ENCODE data around the gene PRKAA1.
A peak's percentile ranks its signal among the peaks of the same experiment; 100 is the strongest.

The PRKAA1 gene

GRCh38 chr5:40798012-40798800 is at the start of gene PRKAA1:
Gene PRKAA1 (minus strand): TSS chr5:40798374. CDS start chr5:40798189, 185 bp downstream.
- peak; percentile 91 for DNase-seq

DNA sequence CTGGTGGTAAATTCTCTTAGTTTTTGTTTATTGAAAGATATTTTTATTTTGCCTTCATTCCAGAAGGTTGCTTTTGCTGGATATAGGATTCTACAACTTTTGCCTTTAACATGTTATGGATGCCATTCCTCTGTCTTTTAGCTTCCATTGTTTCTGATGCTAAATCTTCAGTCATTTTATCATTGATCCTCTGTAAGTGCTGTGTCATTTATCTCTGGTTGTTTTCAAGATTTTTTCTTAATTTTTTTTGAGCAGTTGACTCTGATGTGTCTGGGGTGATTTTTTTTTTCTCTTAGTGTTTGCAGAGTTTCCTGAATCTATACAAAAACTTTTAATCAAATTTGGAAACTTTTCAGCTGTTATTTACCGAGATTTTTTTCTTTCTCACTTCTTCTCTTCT is 49.4 kb upstream of the PRKAA1 start:
- no peak for DNase-seq

- no peak for DNase-seq
Observed at GRCh38 chr5:40846371-40846770, 48.2 kb upstream of the PRKAA1 start.

DNA sequence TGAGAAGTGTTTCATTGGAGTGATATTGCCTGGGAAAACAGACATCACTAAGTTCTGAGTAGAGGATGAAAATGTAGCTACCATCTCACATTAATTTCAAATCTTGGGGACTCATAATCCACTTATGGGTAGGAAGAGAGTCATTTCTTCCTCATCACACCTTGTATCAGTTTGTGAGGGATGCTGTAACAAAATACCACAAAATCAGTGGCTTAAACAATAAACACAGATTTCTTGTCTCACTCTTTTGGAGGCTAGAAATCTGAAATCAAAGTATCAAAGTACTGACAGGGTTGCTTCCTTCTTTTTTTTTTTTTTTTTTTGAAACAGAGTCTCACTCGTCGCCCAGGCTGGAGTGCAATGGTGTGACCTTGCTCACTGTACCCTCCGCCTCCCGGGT is 46.4 kb upstream of the PRKAA1 start:
- DNase-seq, result no peak

GRCh38 chr5:40842351-40842750 is 44.2 kb upstream of the PRKAA1 start:
- DNase-seq, result no peak

DNA sequence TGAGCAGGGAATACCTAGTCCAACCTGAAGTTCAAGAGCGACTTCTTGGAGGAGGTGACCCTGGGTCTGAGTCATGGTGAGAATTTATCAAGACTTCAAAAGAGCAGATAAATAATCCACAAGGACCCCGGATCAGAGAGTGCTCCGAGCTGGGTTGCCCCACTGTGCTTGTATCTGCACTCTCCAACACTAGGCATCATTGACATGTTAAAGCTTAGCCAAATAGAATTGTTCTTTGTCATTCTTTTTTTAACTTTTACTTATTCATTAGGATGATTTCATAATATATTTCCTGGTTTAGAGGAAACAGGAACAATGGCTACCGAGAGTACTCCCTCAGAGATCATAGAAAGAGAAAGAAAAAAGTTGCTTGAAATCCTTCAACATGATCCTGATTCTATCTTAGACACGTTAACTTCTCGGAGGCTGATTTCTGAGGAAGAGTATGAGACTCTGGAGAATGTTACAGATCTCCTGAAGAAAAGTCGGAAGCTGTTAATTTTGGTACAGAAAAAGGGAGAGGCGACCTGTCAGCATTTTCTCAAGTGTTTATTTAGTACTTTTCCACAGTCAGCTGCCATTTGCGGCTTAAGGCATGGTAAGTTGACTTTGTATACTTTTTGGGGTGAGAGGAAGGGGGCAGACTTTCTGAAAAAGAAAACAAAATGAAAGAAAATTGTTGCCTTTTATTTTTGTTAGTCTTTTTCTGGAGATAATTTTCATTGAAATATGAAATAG is 43.1 kb upstream of the PRKAA1 start, which contains the start of gene CARD6:
Gene CARD6 (plus strand): TSS at position 300 of the 738 bp plus-strand sequence. CDS start 16 bp downstream, at position 316.
- no peak for DNase-seq

GRCh38 chr5:40838086-40838485 is 39.9 kb upstream of the PRKAA1 start:
- DNase-seq, result no peak

DNA sequence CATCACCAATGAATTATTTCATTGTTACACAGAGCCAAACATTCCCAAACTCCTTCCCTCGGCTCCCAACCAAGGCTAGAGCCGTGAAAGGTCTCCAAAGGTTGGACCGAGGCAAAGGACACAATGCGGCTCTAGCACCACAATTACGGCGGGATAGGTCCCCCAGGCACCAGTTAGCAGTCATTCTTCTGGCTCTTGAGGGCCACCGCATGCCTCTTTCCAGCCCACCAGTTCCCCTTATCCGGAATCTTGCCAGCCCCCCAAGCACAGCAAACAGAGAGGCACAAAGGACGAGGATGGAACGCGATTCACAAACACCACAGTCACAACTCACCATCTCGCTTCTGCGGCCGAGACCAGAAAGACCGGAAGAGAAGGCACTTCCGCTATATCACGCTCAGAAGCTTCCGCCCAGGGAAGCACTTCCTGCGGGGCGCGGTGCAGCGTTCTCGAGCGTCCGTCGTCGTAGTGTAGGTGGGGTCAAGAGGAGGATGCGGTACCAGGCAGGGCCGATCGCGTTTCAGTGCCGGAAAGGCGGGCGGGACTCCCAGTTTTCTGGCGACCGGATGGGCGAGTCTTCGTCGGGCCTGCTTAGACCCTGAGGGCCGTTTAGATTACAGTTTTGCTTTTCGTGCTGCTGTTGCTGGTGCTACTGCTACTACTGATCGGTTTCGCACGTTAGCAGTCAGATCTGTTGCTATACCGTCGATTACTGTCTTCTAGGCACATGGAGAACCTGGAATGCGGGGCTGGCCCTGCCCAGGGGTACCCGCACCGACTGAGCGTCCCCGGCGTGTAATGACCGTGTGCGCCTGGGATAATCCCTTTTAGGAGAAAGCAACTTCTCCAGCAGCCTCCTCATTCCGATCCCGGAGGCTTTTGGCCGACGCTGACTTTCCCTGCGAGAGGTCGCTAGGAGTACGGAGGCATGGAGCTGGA is 36.9 kb upstream of the PRKAA1 start, which contains the start of gene RPL37:
Gene RPL37 (minus strand): TSS at position 374 of the 939 bp plus-strand sequence. CDS start 37 bp downstream, at position 337.
- peak; percentile 88 for DNase-seq

GRCh38 chr5:40834391-40834848 is 36.2 kb upstream of the PRKAA1 start:
- DNase-seq, result peak; percentile 47

GRCh38 chr5:40833712-40834229 is 35.6 kb upstream of the PRKAA1 start:
- DNase-seq, result no peak

DNA sequence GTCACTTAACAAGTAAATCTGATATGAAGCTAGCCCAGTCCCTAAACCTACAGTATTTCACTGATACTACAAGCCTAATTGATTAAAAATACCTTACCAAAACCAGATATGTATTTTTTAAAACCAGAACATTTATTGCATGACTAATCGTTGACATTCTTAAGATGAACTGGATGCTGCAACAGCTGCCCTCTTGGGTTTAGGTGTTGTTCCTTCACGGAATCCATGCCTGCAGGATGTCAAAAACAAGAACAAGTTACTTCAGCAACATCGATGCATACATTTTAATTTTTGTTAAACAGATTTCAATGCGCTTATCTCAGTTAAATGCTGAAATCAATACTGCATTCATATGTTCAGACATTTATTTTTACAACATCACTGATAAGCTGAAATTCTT is 34.2 kb upstream of the PRKAA1 start:
- no peak for DNase-seq

- no peak for DNase-seq
Observed at GRCh38 chr5:40831346-40832210, 33.4 kb upstream of the PRKAA1 start.

- DNase-seq, result no peak
Observed at GRCh38 chr5:40829748-40830533, 31.8 kb upstream of the PRKAA1 start.

GRCh38 chr5:40828690-40829661 is 30.8 kb upstream of the PRKAA1 start:
- DNase-seq, result no peak

DNA sequence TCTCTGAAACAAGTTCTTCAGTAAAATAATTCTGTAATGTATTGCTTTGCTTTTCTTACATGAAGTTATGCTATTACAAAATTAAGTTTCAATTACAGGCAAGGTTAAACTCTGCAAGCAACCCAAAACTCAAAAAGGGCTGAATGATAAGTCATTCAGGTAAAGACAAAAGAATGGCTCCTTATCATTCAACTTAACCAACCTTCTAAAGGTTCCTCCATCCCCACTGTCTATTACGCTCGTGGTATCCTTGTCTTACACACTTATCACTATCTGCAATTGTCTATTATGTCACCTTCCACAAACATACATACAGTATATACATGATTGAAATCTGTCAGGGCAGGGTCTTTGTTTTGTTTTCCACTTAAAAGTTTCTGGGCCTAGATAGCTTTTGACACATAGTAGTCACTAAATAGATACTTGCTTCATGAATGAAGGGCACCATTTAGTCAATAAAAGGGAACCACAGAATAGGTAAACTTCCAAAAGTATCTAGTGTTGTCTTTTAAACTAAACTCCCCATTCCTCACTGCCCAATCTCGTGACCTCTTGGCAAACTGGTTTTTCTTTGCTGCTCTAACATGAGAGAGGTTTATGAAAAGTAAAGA is 30.0 kb upstream of the PRKAA1 start:
- DNase-seq, result no peak

DNA sequence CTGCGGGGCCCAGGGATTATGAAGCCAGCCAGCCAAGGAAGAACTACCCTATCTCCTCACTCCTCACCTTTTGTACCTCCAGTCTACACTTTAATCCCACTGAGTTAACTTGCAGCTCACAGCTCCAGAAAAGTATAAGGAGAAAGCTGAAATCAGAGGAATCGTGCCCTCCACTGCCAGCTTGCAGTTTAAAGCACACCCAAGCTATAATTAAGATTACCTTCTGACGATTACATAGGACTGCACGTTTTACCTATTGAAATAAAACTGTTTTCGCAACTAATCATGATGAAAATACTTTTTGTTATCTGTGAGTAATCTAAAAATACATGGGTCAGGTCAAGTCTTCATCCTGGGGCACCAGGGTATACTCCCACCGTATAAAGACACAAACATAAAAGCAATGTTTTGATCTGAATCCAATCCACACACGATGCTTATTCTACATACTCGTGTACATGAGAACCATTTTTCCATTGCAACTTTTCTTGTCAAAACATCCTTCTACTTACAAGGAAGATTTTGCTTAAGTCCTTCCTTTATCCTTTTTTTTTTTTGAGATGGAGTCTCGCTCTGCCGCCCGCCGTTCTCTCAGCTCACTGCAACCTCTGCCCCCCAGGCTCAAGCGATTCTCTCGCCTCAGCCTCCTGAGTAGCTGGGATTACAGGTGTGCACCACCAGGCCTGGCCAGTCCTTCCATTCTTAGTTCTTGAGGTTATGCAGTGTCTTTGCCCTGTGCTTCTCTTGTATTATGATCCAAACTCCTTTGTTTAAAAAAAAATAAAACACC is 29.2 kb upstream of the PRKAA1 start:
- no peak for DNase-seq

- DNase-seq, result no peak
Observed at GRCh38 chr5:40826489-40827187, 28.5 kb upstream of the PRKAA1 start.

Data from activated CD8-positive, alpha-beta memory T cell treated with anti-CD3 and anti-CD28 coated beads, Interleukin-2, amount 50 U/mL, for 4 hours (primary cell).